Hepatocyte (in vitro differentiated cells): ENCODE results near the gene IFT43.

Source experiments
- EZH2 ChIP-seq: fragments of 200-600 bp; sonication (generic); IDR thresholded peaks from 2 replicates; pipeline ENCODE4 v1.6.1; 2016; ENCODE audit warnings: antibody characterized with exemption, mild to moderate bottlenecking, borderline replicate concordance
- TF ChIP-seq, protein P1 (sequence below): fragments of 200-600 bp; sonication (generic); IDR thresholded peaks from 2 replicates; pipeline ENCODE4 v1.5.1; 2016; ENCODE audit warnings: antibody characterized with exemption, mild to moderate bottlenecking; ENCODE audit not compliant: poor library complexity

- TF ChIP-seq, protein P1, sequence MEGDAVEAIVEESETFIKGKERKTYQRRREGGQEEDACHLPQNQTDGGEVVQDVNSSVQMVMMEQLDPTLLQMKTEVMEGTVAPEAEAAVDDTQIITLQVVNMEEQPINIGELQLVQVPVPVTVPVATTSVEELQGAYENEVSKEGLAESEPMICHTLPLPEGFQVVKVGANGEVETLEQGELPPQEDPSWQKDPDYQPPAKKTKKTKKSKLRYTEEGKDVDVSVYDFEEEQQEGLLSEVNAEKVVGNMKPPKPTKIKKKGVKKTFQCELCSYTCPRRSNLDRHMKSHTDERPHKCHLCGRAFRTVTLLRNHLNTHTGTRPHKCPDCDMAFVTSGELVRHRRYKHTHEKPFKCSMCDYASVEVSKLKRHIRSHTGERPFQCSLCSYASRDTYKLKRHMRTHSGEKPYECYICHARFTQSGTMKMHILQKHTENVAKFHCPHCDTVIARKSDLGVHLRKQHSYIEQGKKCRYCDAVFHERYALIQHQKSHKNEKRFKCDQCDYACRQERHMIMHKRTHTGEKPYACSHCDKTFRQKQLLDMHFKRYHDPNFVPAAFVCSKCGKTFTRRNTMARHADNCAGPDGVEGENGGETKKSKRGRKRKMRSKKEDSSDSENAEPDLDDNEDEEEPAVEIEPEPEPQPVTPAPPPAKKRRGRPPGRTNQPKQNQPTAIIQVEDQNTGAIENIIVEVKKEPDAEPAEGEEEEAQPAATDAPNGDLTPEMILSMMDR = no peak
- TF ChIP-seq EZH2 = no peak
Observed at GRCh38 chr14:75967866-75968265, 17.7 kb upstream of the IFT43 start.
